ENCODE measurements around the gene GAS7.

The GAS7 gene

DNA sequence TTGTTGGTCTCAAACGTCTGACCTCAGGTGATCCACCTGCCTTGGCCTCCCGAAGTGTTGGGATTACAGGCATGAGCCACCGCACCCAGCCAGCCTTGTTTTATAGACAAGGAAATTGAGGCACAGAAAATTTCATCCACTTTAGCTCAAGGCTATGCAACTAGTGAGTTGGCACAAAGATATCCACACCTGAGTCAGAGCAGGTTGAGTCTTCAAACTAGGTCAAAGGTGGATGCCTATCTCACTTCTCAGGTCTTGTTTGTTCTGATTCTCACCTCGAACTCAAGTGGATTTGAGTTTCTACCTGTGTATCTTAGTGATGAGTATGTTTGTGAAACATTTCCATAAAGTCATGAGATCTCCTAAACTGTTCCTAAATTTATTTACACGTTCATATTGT lies 35.6 kb upstream of the GAS7 start:
- Histone ChIP-seq H2BK5ac (ENCODE audit: low read length) (no peak overlapping the region), H3K27ac (ENCODE audit: low read depth, low read length) (no peak overlapping the region), H3K36me3 (ENCODE audit: control insufficient read depth, insufficient read depth, low read length) (no peaks in the 10 kb centered on the region), H3K18ac (ENCODE audit: low read length) (no peak overlapping the region), H3K56ac (ENCODE audit: low read length) (no peak overlapping the region), H4K5ac (ENCODE audit: low read length) (no peak overlapping the region), H3K4me2 (ENCODE audit: low read length) (no peak overlapping the region), H3K79me1 (ENCODE audit: low read length) (no peaks in the 10 kb centered on the region), H2BK120ac (ENCODE audit: low read depth, low read length) (no peak overlapping the region), H3K4ac (ENCODE audit: low read depth, low read length) (no peak overlapping the region), H3K27me3 (ENCODE audit: insufficient read depth, low read length, poor library complexity) (no peaks in the 10 kb centered on the region), H3K23ac (ENCODE audit: low read length) (no peak overlapping the region), H3K4me3 (ENCODE audit: low read length) (no peak overlapping the region), H4K8ac (ENCODE audit: low read depth, low read length) (no peak overlapping the region), H3K4me1 (ENCODE audit: control insufficient read depth, low read depth, low read length) (no peaks in the 10 kb centered on the region), H3K9ac (ENCODE audit: low read length) (no peak overlapping the region), H2BK15ac (replicated peaks; ENCODE audit: low read depth) (no peak overlapping the region), H2AK5ac (ENCODE audit: low read length) (no peak overlapping the region), H3K79me2 (ENCODE audit: control insufficient read depth, insufficient read depth, low read length) (no peaks in the 10 kb centered on the region)
- no peak for DNase-seq
- no CpG with 5 or more reads among the region's 5 CpGs for WGBS (ENCODE audit: extremely low coverage, insufficient coverage, low lambda C conversion rate)

DNA sequence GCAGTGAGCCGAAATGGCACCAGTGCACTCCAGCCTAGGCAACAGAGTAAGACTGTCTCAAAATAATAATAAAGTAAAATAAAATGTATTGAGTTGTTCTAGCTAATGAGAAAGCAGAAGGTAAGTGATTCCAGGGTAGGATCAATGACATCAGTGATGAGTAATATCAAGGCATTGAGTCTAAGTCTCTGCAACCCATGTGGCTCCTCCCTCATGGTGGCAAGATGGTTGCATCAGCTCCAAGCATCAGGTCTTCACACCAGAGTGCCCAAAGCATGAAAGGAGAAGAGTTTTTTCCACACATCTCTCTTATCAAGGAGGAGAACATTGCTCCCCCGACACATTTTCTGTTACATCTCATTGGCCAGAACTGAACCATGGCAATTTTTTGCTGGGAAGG lies 34.8 kb upstream of the GAS7 start:
- H3K56ac ChIP-seq (ENCODE audit: low read length) = no peak overlapping the region
- no peak overlapping the region for H2BK120ac ChIP-seq (ENCODE audit: low read depth, low read length)
- no peak overlapping the region for H2AK5ac ChIP-seq (ENCODE audit: low read length)
- no peak overlapping the region for H2BK15ac ChIP-seq (replicated peaks; ENCODE audit: low read depth)
- H3K9ac ChIP-seq (ENCODE audit: low read length) = no peak overlapping the region
- H2BK5ac ChIP-seq (ENCODE audit: low read length) = no peak overlapping the region
- H4K5ac ChIP-seq (ENCODE audit: low read length) = no peak overlapping the region
- DNase-seq = no peak
- no peak overlapping the region for H3K23ac ChIP-seq (ENCODE audit: low read length)
- no peaks in the 10 kb centered on the region for H3K36me3 ChIP-seq (ENCODE audit: control insufficient read depth, insufficient read depth, low read length)
- no peak overlapping the region for H3K4me2 ChIP-seq (ENCODE audit: low read length)
- no peaks in the 10 kb centered on the region for H3K27me3 ChIP-seq (ENCODE audit: insufficient read depth, low read length, poor library complexity)
- H3K79me2 ChIP-seq (ENCODE audit: control insufficient read depth, insufficient read depth, low read length) = no peaks in the 10 kb centered on the region
- H3K79me1 ChIP-seq (ENCODE audit: low read length) = no peaks in the 10 kb centered on the region
- no peak overlapping the region for H3K27ac ChIP-seq (ENCODE audit: low read depth, low read length)
- no peak overlapping the region for H3K4ac ChIP-seq (ENCODE audit: low read depth, low read length)
- no CpG with 5 or more reads among the region's 2 CpGs for WGBS (ENCODE audit: extremely low coverage, insufficient coverage, low lambda C conversion rate)
- H3K4me1 ChIP-seq (ENCODE audit: control insufficient read depth, low read depth, low read length) = no peaks in the 10 kb centered on the region
- H4K8ac ChIP-seq (ENCODE audit: low read depth, low read length) = no peak overlapping the region
- H3K18ac ChIP-seq (ENCODE audit: low read length) = no peak overlapping the region
- H3K4me3 ChIP-seq (ENCODE audit: low read length) = no peak overlapping the region

DNA sequence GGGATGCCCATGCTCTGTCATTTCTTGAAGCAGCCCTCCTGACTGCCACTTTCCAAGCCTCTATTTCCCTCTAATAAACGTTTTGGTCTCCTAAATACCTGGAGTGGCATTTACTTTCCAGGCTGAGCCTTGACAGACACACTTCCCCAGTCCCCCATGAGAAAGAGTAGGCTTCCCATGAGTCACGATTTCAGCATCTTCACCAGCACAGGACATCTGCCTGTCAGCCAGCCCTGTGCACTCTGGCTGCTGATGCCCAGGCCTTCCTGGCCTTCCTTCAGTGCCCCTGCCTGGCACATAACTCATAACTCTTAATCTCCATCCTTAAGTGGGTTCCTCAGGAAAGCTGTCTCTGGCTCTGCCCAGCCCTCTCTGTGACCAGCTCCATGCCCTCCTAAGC lies 30.8 kb upstream of the GAS7 start:
- Histone ChIP-seq H4K8ac (ENCODE audit: low read depth, low read length) (no peak overlapping the region), H3K4me3 (ENCODE audit: low read length) (no peak overlapping the region), H3K4ac (ENCODE audit: low read depth, low read length) (no peak overlapping the region), H3K27me3 (ENCODE audit: insufficient read depth, low read length, poor library complexity) (no peaks in the 10 kb centered on the region), H3K23ac (ENCODE audit: low read length) (no peak overlapping the region), H3K36me3 (ENCODE audit: control insufficient read depth, insufficient read depth, low read length) (no peaks in the 10 kb centered on the region), H3K4me1 (ENCODE audit: control insufficient read depth, low read depth, low read length) (no peaks in the 10 kb centered on the region), H3K9ac (ENCODE audit: low read length) (no peak overlapping the region), H2BK5ac (ENCODE audit: low read length) (no peak overlapping the region), H3K79me2 (ENCODE audit: control insufficient read depth, insufficient read depth, low read length) (no peaks in the 10 kb centered on the region), H3K56ac (ENCODE audit: low read length) (no peak overlapping the region), H2BK120ac (ENCODE audit: low read depth, low read length) (no peak overlapping the region), H3K18ac (ENCODE audit: low read length) (no peak overlapping the region), H3K79me1 (ENCODE audit: low read length) (no peaks in the 10 kb centered on the region), H4K5ac (ENCODE audit: low read length) (no peak overlapping the region), H3K4me2 (ENCODE audit: low read length) (no peak overlapping the region), H2AK5ac (ENCODE audit: low read length) (no peak overlapping the region), H3K27ac (ENCODE audit: low read depth, low read length) (no peak overlapping the region), H2BK15ac (replicated peaks; ENCODE audit: low read depth) (no peak overlapping the region)
- no CpG with 5 or more reads among the region's 2 CpGs for whole genome bisulfite sequencing (ENCODE audit: extremely low coverage, insufficient coverage, low lambda C conversion rate)
- no peak for DNase-seq

DNA sequence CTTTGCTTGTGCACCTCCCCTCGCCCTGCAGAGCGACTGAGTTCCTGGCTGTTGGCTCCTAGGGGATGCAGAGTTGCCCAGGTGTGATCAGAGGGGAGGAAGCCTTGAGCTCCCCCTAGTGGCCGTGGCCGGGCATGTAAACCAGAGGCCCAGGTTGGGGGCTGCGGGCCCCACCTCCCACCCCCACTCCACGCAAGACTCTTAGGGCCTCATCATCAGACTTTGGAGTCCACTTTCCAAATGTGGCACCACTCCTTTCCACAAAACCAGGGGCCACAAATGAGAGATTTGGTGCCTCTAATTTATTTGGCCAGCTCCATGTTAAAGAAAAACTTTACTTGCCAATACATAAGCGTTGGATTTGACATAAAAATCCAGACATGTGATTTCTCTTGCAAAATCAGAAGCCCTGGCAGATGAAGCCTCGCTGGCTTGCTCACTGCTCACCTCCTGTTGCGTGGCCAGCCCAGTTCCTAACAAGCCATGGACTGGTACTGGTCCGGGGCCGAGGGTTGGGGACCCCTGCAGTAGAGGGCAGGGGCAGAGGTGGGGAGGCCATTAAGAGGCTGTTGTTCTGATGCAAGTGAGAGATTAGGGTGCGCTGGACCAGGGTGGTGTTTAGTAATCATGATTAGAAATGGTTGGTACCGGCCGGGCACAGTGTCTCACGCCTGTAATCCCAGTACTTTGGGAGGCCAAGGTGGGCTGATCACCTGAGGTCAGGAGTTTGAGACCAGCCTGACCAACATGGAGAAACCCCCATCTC lies 28.7 kb upstream of the GAS7 start:
- WGBS (ENCODE audit: extremely low coverage, insufficient coverage, low lambda C conversion rate) = no CpG with 5 or more reads among the region's 15 CpGs
- H3K79me2 ChIP-seq (ENCODE audit: control insufficient read depth, insufficient read depth, low read length) = no peaks in the 10 kb centered on the region

DNA sequence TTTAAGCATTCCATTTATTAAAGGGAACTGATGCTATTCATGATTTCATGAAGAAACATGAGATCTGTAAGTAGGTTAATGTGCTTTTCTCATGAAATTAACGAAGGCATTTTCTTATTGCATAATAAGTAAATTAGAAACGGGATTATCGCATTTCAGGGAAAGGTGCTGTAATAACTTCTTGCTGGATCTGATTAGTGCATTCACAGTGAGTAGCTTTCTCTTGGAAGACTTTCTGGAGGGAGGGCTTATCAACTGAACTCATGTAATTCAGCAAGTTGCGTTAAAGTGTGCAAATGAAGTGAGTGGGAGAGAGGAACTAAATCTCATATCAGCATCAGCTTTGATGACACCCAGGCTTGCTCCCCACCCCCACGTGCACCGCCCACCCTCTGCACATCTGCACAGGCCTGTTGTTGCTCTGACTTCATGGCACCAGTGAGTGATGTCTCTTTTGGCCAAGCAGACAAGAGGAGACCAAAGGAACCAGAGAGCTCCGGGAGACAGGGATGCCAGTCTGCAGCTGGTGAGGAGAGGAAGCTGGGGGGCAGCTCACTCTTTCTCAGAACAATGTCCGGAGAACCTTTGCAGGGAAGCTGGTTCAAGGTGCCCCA lies 26.3 kb upstream of the GAS7 start:
- H2AK5ac ChIP-seq (ENCODE audit: low read length) = no peak overlapping the region
- no peak overlapping the region for H3K4me2 ChIP-seq (ENCODE audit: low read length)
- no CpG with 5 or more reads among the region's 8 CpGs for WGBS (ENCODE audit: extremely low coverage, insufficient coverage, low lambda C conversion rate)
- H2BK120ac ChIP-seq (ENCODE audit: low read depth, low read length) = no peak overlapping the region
- no peak overlapping the region for H4K8ac ChIP-seq (ENCODE audit: low read depth, low read length)
- H3K4me1 ChIP-seq (ENCODE audit: control insufficient read depth, low read depth, low read length) = no peaks in the 10 kb centered on the region
- H3K23ac ChIP-seq (ENCODE audit: low read length) = no peak overlapping the region
- H3K4me3 ChIP-seq (ENCODE audit: low read length) = no peak overlapping the region
- no peaks in the 10 kb centered on the region for H3K36me3 ChIP-seq (ENCODE audit: control insufficient read depth, insufficient read depth, low read length)
- H3K18ac ChIP-seq (ENCODE audit: low read length) = no peak overlapping the region
- H2BK5ac ChIP-seq (ENCODE audit: low read length) = no peak overlapping the region
- no peak overlapping the region for H2BK15ac ChIP-seq (replicated peaks; ENCODE audit: low read depth)
- no peak overlapping the region for H3K27ac ChIP-seq (ENCODE audit: low read depth, low read length)
- no peak for DNase-seq
- no peak overlapping the region for H4K5ac ChIP-seq (ENCODE audit: low read length)
- no peak overlapping the region for H3K9ac ChIP-seq (ENCODE audit: low read length)
- H3K79me1 ChIP-seq (ENCODE audit: low read length) = no peaks in the 10 kb centered on the region
- H3K4ac ChIP-seq (ENCODE audit: low read depth, low read length) = no peak overlapping the region
- no peak overlapping the region for H3K56ac ChIP-seq (ENCODE audit: low read length)
- no peaks in the 10 kb centered on the region for H3K27me3 ChIP-seq (ENCODE audit: insufficient read depth, low read length, poor library complexity)
- H3K79me2 ChIP-seq (ENCODE audit: control insufficient read depth, insufficient read depth, low read length) = no peaks in the 10 kb centered on the region

More for the DNA sequence above, 28.7 kb upstream of the GAS7 start:
- H2AK5ac ChIP-seq (ENCODE audit: low read length) = no peak overlapping the region
- H3K27ac ChIP-seq (ENCODE audit: low read depth, low read length) = no peak overlapping the region
- no peak overlapping the region for H3K18ac ChIP-seq (ENCODE audit: low read length)
- H4K5ac ChIP-seq (ENCODE audit: low read length) = no peak overlapping the region
- H3K4ac ChIP-seq (ENCODE audit: low read depth, low read length) = no peak overlapping the region
- DNase-seq = peak; percentile 80
- no peaks in the 10 kb centered on the region for H3K4me1 ChIP-seq (ENCODE audit: control insufficient read depth, low read depth, low read length)
- H3K9ac ChIP-seq (ENCODE audit: low read length) = no peak overlapping the region
- H4K8ac ChIP-seq (ENCODE audit: low read depth, low read length) = no peak overlapping the region
- H3K4me3 ChIP-seq (ENCODE audit: low read length) = no peak overlapping the region
- no peaks in the 10 kb centered on the region for H3K27me3 ChIP-seq (ENCODE audit: insufficient read depth, low read length, poor library complexity)
- H2BK5ac ChIP-seq (ENCODE audit: low read length) = no peak overlapping the region
- no peaks in the 10 kb centered on the region for H3K36me3 ChIP-seq (ENCODE audit: control insufficient read depth, insufficient read depth, low read length)
- no peak overlapping the region for H3K23ac ChIP-seq (ENCODE audit: low read length)
- no peaks in the 10 kb centered on the region for H3K79me1 ChIP-seq (ENCODE audit: low read length)
- H3K4me2 ChIP-seq (ENCODE audit: low read length) = no peak overlapping the region
- H2BK120ac ChIP-seq (ENCODE audit: low read depth, low read length) = no peak overlapping the region
- no peak overlapping the region for H3K56ac ChIP-seq (ENCODE audit: low read length)
- no peak overlapping the region for H2BK15ac ChIP-seq (replicated peaks; ENCODE audit: low read depth)

DNA sequence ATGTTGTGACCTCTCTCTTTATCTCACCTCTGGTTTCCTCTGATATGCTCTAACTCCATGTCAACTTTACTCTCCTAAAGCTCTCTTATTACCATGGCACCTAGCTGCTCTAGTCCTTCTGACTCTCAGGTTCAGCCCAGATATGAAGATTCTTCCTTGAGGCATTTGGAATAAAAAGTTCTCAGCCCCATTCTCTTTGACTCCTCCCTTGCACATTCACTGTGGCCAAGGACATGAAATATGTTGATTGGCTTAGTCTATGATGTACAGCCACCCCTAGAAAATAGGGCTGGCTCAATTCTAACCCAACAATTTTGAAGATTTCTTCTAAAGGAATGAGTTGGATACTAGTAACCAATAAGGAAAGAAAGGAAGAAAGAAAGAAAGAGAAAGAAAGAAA lies 20.8 kb upstream of the GAS7 start:
- Histone ChIP-seq H3K56ac (ENCODE audit: low read length) (no peak overlapping the region), H3K27me3 (ENCODE audit: insufficient read depth, low read length, poor library complexity) (no peaks in the 10 kb centered on the region), H3K4me3 (ENCODE audit: low read length) (no peak overlapping the region), H3K4me2 (ENCODE audit: low read length) (no peak overlapping the region), H2BK5ac (ENCODE audit: low read length) (no peak overlapping the region), H3K27ac (ENCODE audit: low read depth, low read length) (no peak overlapping the region), H3K36me3 (ENCODE audit: control insufficient read depth, insufficient read depth, low read length) (no peaks in the 10 kb centered on the region), H2BK15ac (replicated peaks; ENCODE audit: low read depth) (no peak overlapping the region), H4K5ac (ENCODE audit: low read length) (no peak overlapping the region), H4K8ac (ENCODE audit: low read depth, low read length) (no peak overlapping the region), H3K4ac (ENCODE audit: low read depth, low read length) (no peak overlapping the region), H3K18ac (ENCODE audit: low read length) (no peak overlapping the region), H2AK5ac (ENCODE audit: low read length) (no peak overlapping the region), H3K79me2 (ENCODE audit: control insufficient read depth, insufficient read depth, low read length) (no peaks in the 10 kb centered on the region), H3K79me1 (ENCODE audit: low read length) (no peaks in the 10 kb centered on the region), H3K9ac (ENCODE audit: low read length) (no peak overlapping the region), H3K4me1 (ENCODE audit: control insufficient read depth, low read depth, low read length) (peaks cover 5% of the 10 kb centered on the region), H2BK120ac (ENCODE audit: low read depth, low read length) (no peak overlapping the region), H3K23ac (ENCODE audit: low read length) (no peak overlapping the region)
- DNase-seq = no peak

All from mesendoderm (in vitro differentiated cells).